HuH-7 (cell line): ENCODE measurements around the gene ESPNL.

ENCODE experiments used
- DNase-seq: peaks from one replicate; pipeline ENCODE4 v3.0.0; 2011; ENCODE audit warnings: low spot score

The ESPNL gene

GRCh38 chr2:238075397-238075796 is 24.7 kb upstream of the ESPNL start:
- DNase-seq: no peak

DNA sequence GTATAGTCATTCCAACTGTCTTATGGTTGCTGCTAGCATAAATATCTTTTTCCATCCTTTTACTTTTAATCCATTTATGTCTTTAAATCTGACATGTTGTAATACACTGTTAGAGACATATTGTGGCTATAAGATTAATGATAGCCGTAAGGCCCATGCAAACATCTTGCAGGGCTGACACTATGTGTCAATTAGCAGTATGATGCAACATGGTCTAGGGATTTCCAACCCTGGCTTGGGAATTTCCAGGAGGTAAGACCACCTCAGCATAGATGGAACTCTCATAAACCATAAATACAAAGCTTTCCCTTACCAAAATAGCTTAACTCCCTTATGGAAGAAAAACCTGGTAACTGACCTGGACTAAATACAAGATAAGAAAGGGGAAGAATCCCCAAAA is 22.8 kb upstream of the ESPNL start:
- no peak for DNase-seq

DNA sequence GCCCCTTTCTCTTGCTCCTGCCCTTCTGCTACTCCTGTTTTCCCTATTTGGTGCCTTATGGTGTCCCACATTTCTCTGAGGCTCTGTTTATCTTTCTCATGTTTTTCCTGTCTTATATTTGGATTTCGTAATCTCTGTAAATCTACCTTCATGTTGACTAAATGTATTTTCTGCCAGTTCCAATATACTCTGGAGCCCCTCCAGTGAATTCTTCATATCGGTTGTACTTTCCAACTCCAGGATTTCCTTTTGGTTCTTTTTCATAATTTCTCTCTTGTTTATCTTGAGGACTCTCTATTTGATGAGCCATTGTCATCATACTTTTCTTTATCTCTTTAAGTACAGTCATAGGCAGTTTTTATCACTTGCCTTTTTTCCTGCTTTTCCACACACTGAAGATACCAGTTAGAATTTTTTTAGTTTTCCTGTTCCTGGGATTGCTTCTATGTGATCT is 20.2 kb upstream of the ESPNL start:
- DNase-seq: no peak

DNA sequence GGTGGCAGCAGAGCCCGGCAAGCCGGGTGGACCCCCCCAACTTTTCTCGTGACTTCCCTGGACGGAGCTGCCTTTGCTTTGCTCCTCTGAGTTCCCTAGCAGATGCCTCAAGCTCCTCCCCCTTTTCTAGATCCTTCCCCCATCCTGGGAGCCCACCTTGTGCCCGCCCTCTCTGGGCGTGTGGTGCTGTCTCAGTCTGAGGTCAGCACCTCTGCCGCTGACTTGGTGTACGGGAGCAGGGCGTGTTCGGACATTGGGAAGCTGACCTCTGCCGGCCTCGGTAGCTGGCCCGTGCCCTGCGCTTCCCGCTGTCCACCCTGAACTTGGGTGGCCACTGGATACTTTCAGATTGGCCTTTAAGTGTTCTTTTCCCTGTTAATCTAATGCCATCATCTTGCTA is 19.6 kb upstream of the ESPNL start:
- no peak for DNase-seq

- no peak for DNase-seq
Observed at GRCh38 chr2:238081150-238081549, 19.0 kb upstream of the ESPNL start.

GRCh38 chr2:238081561-238081960 is 18.6 kb upstream of the ESPNL start:
- DNase-seq: no peak

DNA sequence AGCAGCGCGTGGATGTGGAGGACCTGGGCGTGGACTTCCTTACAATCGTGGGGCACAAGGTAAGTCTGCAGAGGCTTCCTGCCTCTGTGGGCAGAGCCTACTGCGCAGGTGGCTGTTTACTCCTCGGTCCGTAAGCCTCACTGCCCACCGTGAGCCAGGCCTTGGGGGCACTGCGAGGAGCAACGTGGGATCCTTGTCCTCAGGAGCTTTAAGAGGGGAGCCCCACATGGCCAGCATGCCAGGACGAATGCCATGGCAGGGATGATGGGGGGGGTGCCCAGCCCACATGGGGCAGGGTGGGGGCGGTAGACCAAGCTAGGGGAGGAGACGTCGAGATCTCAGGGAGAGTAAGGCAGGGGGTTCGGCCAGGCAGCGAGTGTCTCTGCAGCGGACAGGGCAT is 18.0 kb upstream of the ESPNL start:
- DNase-seq: no peak

DNA sequence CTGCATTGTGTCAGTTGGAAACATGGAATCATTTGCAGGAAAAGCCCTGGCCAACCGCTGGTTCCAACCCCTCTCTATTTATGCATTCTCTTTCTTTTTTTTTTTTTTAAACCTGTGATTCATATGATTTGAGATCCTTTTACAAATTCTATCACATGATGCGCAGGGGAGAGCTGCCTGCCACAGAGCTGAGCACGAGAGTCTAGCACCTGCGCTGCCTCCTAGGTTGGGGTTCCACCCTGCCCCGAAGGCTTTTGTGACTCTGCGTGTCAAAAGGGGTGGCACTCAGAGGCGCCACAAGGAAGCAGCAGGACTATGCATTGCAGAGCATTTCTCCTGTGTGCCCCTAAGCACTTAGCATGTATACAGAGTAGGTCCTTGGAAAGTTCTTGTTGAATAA is 17.3 kb upstream of the ESPNL start:
- no peak for DNase-seq

DNA sequence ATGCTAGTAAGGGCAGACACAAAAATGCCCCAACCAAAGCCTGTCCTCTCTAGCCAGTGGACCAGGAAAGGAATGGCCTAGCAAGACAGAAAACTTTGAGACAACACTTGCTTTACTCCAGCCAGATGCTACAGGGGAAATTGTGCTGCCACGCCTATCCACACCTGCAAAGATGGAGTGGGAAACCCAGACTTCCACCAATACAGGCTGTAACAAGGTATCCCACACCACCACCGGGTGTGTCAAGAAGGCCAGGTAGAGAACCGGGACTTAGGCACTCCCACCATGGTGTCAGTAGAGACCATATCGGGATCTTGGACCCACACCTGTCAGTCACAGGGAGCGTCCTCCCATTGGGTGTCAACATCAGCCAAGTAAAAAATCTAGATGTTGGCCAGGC is 16.2 kb upstream of the ESPNL start:
- no peak for DNase-seq

- no peak for DNase-seq
Observed at GRCh38 chr2:238084761-238085160, 15.4 kb upstream of the ESPNL start.

GRCh38 chr2:238085899-238086298 is 14.2 kb upstream of the ESPNL start:
- no peak for DNase-seq

- DNase-seq: no peak
Observed at GRCh38 chr2:238087211-238087610, 12.9 kb upstream of the ESPNL start.

DNA sequence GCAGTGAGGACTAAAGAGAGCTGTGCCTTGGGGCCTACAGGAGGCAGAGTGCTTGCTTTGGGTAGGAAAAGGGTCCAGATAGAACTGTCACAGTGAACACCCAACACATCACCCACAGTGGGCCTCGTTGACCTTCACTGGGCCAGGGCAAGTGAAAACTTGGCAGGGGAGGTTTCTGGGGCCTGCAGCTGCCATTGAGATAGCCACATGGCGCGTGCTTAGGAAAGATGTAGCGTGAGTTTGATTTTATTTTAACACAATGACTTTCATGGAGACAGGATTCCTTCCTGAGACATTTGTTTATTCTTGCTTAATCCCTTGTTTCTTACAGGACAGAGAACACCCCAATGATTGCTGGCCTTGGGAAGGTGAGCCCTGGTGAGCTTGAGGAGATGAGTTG is 9.3 kb upstream of the ESPNL start:
- no peak for DNase-seq

- no peak for DNase-seq
Observed at GRCh38 chr2:238091436-238092060, 8.6 kb upstream of the ESPNL start.

GRCh38 chr2:238092486-238093035 is 7.6 kb upstream of the ESPNL start:
- no peak for DNase-seq

DNA sequence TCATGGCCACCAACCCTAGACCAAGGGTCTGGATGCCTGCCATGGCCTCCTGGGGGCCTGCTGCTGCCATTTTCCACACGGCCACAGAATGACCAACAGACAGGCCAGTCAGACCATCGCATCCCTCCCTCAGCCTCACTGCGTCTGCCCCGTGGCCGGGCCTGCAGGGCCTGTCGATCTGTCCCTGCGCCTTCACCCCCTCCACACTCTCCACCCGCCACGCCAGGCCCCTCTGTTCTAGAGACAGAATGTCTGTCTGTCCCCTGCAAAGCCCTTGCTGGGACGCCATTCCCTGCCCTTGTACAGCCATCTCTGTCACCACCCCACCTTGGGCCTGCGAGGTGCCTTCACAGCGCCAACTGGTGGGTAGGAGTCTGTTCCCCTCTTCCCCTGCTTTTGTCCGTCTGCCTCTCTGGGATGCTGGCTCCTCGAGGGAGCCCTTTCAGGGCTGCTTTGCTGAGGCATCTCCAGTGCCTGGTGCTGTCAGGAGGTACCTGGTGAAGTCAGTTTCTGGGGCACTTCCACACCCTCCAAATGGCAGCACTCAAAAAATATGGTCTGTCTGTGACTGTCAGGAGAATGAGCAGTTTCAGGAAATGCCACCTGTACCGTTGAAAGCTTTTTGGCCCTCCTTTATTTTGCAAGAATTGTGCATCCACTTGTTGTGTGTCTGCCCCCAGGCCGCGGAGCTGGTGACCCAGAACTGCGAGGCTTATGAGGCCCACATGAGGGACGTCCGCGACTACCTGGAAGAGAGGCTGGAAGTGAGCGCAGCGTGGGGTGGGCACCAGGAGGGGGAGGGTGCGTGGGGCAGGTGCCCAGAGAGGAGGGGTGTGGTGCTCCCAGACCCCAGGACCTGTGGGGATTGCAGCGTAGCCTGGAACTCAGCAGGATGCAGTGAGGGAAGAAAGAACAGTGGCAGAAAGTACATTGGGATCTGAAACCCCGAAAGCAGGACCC is 6.7 kb upstream of the ESPNL start:
- no peak for DNase-seq

DNA sequence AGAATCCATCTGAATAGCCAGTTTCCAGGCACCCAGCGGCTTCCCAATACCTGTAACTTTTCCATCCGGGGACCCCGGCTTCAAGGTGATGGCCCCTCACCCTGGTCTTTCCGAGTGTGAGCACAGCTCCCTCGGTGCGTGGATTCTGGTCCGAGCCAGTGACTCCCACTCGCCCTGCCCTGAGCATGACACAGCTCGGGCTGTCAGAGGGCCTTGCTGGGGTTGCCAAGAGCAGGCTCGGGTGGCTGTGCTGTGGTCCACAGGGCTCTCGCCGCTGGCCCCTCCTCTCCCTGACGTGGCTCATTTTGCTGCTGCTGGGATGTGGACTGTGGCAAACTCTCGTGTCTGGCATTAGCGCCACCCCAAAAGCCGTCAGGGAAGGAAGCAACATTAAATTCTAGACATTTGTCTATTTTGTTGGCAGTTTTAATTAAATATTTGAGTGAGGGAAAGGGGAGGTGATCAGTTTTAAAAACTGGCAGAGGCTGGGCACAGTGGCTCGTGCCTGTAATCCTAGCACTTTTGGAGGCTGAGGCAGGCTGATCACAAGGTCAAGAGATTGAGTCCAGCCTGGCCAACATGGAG is 5.6 kb upstream of the ESPNL start:
- no peak for DNase-seq

DNA sequence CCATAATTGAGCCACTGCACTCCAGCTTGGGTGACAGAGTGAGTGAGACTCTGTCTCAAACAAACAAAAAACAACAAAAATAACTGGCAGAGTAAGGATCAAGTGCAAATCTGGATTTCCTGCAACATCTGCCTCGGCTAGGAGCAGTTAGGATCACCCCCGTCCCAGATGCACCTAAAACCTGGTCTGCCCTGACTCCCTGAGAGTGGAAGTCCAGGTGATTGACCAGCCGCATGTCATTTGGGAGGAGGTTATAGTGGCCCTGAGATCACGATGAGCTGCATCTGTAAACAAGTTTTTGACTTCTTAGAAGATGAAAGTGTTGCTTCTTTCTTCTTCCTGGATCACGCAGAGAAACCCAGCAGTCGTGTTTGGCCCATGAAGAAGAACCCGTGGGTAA is 5.0 kb upstream of the ESPNL start:
- no peak for DNase-seq

GRCh38 chr2:238096311-238097011 is 3.7 kb upstream of the ESPNL start:
- DNase-seq: no peak

- no peak for DNase-seq
Observed at GRCh38 chr2:238097201-238097987, 2.7 kb upstream of the ESPNL start.
